HG02943 (cell line): ENCODE measurements around the gene HJURP.

Source experiments
- ATAC-seq: cut with Tn5 transposase; IDR thresholded peaks from one replicate; pipeline ENCODE4 v1.9.1; 2021; ENCODE audit warnings: mild to moderate bottlenecking, low read depth, moderate library complexity; ENCODE audit not compliant: unreplicated experiment

HJURP gene

DNA sequence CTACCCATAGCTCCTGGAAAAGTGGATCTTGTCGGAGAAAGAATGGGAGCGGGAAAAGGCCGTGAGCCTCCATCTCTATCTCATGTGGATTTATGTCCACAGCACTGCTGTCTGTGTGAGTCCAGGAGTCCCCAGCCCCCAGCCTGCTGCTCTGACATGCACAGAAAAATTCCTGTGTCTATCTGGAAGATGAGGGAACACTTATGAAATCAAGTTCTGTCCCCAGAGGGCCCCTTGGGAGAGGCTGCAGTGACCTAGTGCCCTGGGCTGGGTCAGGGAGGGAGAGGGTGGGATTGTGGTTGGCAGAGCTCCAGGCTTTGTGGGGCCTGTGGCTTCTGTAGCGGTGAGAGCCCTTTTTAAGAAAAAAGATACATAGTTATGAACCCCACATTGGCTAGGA, 37.6 kb downstream of the HJURP start:
- ATAC-seq = no peak

DNA sequence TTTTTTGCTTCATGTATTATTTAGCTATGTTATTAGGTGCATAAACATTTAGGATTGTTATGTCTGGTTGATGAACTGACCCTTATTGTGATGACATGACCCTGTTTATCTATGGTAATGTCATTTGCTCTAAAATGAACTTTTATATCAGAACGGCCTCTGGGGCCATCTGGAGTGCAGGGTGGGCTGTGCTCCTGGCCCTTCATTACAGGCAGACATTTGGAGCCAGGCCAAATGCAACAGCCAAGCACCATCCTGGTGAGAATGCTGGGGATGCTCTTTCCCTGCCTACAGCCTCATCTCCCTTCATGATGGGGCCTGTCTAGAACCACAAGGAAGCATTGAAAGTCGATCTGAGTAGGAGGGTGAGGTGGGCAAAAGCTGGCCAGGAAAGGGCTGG, 38.0 kb downstream of the HJURP start:
- no peak for ATAC-seq

- no peak for ATAC-seq
These were observed 38.5 kb downstream of the HJURP start for GRCh38 chr2:233815861-233816260.

GRCh38 chr2:233814056-233814835, 40.1 kb downstream of the HJURP start:
- ATAC-seq = no peak

- ATAC-seq = no peak
These were observed 40.9 kb downstream of the HJURP start for GRCh38 chr2:233813236-233814055.

DNA sequence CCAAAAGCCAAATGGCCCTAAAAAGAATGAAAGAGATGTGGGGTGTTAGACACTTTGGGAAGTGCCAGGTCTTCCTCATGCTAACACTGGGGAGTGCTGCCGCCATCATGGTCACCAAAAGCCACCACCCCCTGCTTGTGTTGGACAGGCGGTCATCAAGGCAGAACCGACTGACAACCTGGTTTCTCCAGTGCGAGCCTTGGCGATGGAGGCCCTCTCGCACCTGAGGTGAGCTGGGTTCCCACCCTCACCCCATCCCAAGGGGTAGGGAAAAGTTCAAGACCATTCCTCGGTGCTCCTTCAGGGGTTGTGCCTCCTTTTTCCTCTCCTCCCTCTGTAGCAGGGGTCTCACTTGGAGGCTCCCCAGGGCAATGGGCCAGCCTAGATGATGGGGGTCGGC, 42.6 kb downstream of the HJURP start:
- no peak for ATAC-seq

GRCh38 chr2:233811087-233811486, 43.2 kb downstream of the HJURP start:
- no peak for ATAC-seq

DNA sequence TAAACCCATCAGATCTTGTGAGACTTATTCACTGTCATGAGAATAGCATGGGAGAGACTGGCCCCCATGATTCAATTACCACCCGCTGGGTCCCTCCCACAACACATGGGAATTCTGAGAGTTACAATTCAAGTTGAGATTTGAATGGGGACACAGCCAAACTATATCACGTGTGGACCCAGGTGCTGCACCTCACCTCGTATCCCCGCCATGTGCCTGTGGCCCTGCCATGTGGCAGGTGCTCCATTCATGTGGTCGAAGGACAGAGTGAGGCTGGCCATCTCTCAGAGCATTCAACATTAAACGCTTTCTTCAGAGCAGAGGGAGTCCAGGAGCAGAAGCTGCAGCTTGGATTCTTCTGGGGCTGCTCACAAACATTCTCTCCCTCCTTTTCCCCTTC, 44.0 kb downstream of the HJURP start:
- no peak for ATAC-seq

DNA sequence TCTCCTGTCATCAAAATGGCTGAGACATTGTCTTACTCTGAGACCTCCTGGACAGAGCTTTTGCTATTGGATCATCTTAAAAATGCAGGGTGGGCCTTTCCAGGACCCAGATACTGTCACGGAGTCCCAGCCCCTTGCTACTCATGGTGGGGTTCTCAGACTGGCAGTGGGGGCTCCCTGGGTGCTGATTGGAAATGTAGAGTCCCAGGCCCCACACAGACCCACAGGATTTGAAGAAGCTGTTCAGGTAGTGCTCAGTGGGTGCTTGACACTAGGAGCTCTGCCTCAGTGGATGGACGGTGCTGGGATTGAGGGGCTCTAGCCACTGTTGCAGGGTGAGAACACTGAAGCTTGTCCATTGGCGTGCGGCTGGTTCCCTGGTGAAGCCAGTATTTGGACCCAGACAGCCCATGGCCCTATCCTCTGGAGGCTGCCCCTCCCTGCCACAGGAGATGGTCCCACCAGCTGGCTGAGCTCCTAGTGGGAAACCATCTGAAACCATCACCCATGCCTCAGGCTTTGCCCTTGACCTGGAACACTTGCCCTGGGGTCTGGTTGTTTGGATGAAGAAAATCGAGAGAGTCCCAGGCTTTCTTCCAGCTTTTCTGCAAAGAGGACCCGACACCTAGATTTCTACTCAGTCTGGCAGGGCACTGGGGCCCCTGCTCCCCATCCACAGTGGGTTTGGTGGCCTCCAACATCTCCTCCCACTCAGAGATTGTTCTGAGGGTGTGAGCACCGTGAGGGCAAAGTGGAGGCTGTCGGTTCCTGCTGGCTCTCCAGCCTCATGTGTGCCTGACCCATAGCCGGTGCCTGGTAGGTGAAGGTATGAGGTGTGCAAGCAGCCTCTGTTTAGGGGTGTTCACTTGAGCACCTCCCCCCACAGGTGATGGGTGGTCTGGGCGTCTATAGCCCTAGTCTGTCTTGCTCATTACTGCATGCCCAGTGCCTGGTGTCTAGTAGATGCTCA, 46.1 kb downstream of the HJURP start:
- ATAC-seq = no peak

DNA sequence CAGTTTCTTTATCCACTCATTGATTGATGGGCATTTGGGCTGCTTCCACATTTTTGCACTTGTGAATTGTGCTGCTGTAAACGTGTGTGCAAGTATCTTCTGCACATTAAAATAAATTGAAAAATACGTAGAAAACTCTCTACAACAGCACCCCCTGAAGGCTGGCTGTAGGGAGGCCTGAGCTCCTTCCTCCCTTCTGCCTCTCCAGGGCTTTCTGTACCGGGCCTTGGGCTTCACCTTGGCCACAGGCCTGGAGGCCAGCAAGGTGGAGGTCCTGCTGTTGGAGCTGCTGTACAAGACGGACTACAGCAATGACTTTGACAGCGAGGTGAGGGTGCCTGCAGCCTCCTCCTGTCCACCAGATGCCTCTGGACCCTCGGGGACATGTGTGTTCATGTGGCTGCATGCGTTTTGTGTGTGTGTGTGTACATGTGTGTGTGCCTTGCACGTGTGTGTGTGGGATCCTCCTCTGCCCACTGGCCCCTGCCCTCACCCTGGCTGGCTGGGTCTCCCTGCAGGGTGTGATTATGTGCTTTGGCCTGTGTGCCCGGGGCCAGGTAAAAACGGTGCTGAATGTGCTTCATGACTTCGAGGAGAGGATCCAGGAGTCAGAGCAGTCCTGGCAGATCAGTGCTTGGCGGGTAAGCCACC, 47.0 kb downstream of the HJURP start:
- no peak for ATAC-seq

DNA sequence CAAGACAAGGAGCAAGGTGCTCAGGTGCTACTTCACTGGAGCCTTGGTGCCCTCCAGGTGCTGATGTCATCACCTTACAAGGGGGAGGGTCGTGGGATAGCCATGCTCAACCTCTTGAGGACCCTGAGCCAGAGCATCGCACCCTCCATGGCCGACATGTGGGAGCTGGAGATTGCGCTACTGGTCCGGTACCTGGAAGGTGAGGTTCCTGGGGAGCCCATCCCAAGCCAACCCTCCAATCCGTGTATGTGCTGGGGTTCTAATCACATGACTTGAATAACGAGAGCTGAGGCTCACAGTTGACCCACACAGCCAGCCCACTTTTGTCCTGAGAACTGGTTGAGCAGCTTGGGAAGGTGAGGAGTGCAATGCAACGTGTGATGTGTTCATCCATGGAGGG, 50.3 kb downstream of the HJURP start:
- no peak for ATAC-seq

DNA sequence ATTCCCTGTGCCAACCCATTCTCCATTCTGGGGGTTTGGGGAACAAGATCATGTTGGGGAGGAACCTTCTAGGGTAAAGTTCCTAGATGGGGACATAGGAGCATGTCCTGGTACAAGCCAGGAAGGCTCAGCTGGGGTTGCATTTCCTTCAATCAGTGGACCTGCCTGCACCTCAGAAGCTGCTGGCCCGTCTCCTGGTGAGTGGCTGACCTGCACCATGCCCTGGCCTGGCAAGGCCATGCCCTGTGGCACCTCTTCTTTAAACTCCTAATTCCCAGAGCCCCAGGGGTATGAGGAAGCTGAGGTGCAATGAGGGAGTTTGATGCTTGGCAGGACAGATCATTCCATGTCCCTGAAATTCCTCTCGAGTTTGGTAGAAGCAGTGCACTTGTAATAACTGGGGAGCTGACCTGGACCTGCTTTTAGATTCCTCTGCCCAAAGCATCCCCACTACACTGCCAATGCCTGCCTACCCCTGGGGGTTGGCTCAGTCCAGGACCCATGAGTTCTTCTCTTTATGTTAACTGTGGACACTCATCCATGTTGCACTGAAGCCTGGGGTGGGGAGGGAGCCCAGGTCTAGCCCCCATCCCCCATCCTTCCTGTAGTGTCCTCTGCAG, 50.9 kb downstream of the HJURP start:
- no peak for ATAC-seq

DNA sequence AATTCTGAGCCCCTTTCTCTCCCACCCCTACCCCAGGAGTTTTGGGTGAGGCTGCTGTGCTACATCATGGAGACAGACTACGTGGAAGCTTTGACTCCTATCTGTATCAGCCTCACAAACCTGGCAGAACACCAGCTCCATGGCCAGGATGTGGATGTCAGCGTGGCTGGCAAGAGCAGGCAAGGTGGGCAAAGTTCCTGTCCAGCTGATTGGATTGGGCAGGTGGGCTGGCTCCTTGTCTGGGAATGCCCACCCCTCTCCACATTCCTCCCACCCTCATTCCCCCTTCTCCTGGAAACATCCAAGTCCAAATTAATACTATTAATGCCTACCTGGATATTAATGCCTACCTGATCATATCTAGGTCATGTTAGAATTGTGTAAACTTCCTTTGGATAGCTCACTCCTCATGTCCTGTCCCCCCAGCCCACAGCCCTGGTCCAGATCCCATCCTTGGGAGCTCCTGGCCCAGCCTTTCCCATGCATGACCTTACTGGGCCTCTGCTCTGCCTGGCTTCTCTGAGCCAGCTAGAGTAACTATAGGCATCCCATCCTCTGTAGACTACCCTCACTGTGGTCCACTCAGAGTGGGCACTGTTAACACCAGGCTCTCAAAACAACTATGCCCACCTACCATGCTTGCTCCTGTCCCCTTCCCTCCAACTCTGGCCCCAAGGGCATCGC, 52.1 kb downstream of the HJURP start:
- no peak for ATAC-seq

DNA sequence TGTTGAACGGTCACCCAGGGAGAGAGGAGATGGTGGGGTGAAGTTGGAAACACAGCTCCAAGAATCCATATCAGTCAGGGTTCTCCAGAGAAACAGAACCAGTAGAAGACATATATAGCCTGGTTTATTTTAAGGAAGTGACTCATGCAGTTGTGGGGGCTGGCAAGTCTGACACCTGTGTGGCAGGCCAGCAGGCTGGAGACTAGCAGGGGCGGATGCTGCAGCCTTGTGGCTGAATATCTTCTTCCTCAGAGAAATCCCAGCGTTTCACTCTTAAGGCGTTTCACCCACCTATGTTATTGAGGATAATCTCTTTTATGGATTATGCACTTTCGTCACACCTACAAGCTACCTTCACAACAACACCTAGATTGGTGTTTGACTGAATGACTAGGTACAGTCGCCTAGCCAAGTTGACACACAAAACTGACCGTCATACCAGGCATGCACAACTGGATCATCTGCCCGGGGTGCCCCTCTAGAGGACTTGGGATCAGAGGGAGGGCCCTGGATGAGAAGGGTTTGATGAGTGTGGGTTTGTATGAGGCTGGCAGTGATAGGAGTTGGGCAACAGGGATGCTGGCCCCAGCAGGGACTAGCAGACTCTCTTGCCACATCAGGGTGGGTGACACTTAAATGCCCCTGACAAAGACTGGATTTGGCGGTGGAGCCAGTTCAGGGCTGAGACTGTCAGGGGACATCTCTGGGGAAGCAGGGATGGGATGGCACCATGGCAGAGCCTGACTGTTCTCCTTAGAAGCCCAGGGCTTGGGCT, 52.8 kb downstream of the HJURP start:
- no peak for ATAC-seq

- ATAC-seq = no peak
These were observed 54.1 kb downstream of the HJURP start for GRCh38 chr2:233800208-233800607.

DNA sequence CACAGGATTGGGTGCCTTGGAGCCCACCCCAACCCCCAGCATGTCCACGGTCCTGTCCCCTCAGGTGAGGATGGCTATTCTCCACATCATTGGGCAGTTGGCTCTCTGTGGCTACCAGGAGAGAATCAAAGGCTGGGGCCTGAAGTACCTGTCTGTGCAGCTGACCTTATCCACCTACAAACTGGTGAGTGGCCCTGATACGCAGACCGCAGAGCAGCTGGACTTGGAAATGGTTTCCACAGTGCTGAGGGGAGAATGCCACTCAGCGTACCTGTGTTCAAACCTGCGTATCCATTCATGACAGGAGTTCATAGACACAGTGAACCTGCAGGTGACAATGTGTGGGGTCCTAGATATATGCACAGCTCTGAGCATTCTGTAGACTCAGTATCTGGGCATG, 54.6 kb downstream of the HJURP start:
- ATAC-seq = no peak

- ATAC-seq = no peak
These were observed 55.2 kb downstream of the HJURP start for GRCh38 chr2:233799087-233799665.
